HFFc6 (cell line): Measurements from ENCODE around the gene NEU2. TPM values are rescaled to one million over a fixed set of nuclear protein-coding genes. Genes with fewer than 3 reads are reported as not detected.
"Not testable (repeated sequence)": the region's sequence is repeated elsewhere in the genome, so short reads cannot be mapped to it uniquely, and the experiment has no call there.

ENCODE experiments used
- DNase-seq: peaks from one replicate; pipeline ENCODE4 v3.0.0-alpha.2; 2018
- H3K27ac Mint-ChIP-seq: 2 replicates; pipeline ENCODE4 v1.8.0; 2020; ENCODE audit warnings: mild to moderate bottlenecking, mixed read lengths
- H3K27me3 Mint-ChIP-seq: 2 replicates; pipeline ENCODE4 v1.8.0; 2021; ENCODE audit warnings: mild to moderate bottlenecking, moderate library complexity, mixed read lengths; ENCODE audit not compliant: insufficient read depth
- H3K36me3 Mint-ChIP-seq: 2 replicates; pipeline ENCODE4 v1.8.0; 2021; ENCODE audit warnings: low read depth, mixed read lengths
- H3K4me1 Mint-ChIP-seq: 2 replicates; pipeline ENCODE4 v1.8.0; 2020; ENCODE audit warnings: low read depth, mixed read lengths
- H3K4me3 Mint-ChIP-seq: 2 replicates; pipeline ENCODE4 v1.8.0; 2020; ENCODE audit warnings: mild to moderate bottlenecking, moderate library complexity, mixed read lengths
- H3K9me3 Mint-ChIP-seq: 2 replicates; pipeline ENCODE4 v1.8.0; 2020; ENCODE audit warnings: mild to moderate bottlenecking, mixed read lengths
- total RNA-seq, 6 experiments: library from RNA; stranded (reverse); fragmentation: NEBNext Ultra II Directional; extraction: Animal tissue kit (Norgen Biotek cat#: 25700); gene quantifications; 2 replicates in 1 of 6; 3 replicates in 5 of 6; pipeline ENCODE4 v1.2.3, GENCODE V29; 2021
- TF ChIP-seq, protein P1 (sequence below): fragments of 200-600 bp; sonication (generic); IDR thresholded peaks from 2 replicates; pipeline ENCODE4 v1.5.0; 2021; ENCODE audit warnings: antibody characterized with exemption, mild to moderate bottlenecking

The NEU2 gene
- total RNA-seq, 6 experiments from 2014 or later = not detected

DNA sequence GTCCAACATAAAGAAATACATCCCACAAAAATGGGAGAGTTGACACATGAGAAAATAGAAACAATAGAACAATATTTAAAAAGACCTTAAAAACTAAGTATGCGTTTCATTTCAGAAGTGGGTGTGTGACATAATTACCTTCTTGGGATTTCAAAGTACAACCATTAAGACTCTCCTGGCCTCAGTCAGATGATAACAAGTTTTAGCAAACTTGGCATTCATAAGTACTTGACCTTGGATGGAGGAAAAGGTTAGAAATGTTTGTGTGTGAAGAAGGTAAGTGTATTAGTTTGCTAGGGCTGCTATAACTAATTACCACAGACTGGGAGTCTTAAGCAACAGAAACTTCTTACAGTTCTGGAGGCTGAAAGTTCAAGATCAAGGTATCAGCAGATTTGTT lies 14.5 kb upstream of the NEU2 start:
- no peaks in the 10 kb centered on the region for H3K36me3 Mint-ChIP-seq
- no peak overlapping the region for H3K27ac Mint-ChIP-seq
- H3K4me1 Mint-ChIP-seq = peaks cover 7% of the 10 kb centered on the region; the same call in 1 of the 2 replicates
- DNase-seq = no peak
- no peak overlapping the region for H3K4me3 Mint-ChIP-seq
- H3K27me3 Mint-ChIP-seq = no peaks in the 10 kb centered on the region; the same call in none of the 2 replicates
- TF ChIP-seq, protein P1, sequence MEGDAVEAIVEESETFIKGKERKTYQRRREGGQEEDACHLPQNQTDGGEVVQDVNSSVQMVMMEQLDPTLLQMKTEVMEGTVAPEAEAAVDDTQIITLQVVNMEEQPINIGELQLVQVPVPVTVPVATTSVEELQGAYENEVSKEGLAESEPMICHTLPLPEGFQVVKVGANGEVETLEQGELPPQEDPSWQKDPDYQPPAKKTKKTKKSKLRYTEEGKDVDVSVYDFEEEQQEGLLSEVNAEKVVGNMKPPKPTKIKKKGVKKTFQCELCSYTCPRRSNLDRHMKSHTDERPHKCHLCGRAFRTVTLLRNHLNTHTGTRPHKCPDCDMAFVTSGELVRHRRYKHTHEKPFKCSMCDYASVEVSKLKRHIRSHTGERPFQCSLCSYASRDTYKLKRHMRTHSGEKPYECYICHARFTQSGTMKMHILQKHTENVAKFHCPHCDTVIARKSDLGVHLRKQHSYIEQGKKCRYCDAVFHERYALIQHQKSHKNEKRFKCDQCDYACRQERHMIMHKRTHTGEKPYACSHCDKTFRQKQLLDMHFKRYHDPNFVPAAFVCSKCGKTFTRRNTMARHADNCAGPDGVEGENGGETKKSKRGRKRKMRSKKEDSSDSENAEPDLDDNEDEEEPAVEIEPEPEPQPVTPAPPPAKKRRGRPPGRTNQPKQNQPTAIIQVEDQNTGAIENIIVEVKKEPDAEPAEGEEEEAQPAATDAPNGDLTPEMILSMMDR = no peak
- H3K9me3 Mint-ChIP-seq = peaks cover 4% of the 10 kb centered on the region; the same call in 1 of the 2 replicates

DNA sequence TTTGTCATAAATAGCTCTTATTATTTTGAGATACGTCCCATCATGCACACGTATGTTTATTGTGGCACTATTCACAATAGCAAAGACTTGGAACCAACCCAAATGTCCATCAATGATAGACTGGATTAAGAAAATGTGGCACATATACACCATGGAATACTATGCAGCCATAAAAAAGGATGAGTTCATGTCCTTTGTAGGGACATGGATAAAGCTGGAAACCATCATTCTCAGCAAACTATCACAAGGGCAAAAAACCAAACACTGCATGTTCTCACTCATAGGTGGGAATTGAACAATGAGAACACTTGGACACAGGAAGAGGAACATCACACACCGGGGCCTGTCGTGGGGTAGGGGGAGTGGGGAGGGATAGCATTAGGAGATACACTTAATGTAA lies 12.9 kb upstream of the NEU2 start:
- not testable (repeated sequence) for H3K9me3 Mint-ChIP-seq, H3K27ac Mint-ChIP-seq

GRCh38 chr2:233020454-233020853 lies 12.0 kb upstream of the NEU2 start:
- DNase-seq = no peak
- Mint-ChIP-seq H3K9me3 (peaks cover 4% of the 10 kb centered on the region; the same call in 1 of the 2 replicates), H3K36me3 (no peaks in the 10 kb centered on the region), H3K27me3 (no peaks in the 10 kb centered on the region; the same call in none of the 2 replicates), H3K4me3 (no peak overlapping the region), H3K27ac (no peak overlapping the region), H3K4me1 (peaks cover 9% of the 10 kb centered on the region)
- TF ChIP-seq, protein P1 = no peak

More for the DNA sequence above, 12.9 kb upstream of the NEU2 start:
- H3K4me1 Mint-ChIP-seq, DNase-seq, H3K4me3 Mint-ChIP-seq, H3K27me3 Mint-ChIP-seq, H3K36me3 Mint-ChIP-seq: not testable (repeated sequence)

DNA sequence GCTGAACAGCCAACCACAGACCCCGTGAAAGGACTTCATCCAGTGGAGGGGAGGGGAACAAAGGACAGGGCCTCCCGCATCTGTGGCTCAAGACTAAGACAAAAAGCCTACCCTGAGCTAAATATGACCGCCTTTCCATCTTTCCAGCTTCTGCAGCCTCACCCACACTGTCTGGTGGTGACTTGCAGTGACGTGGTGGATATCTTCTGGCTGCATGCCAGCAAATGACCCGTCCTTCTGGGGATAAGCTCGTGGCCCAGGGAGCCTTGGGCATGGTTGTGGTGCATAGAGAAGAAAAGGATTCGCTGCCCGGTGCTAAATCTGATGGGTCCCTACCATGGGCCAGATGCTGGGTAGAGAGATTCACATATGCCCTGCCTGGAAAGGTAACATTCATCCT lies 10.7 kb upstream of the NEU2 start:
- Mint-ChIP-seq H3K27me3 (no peaks in the 10 kb centered on the region; the same call in 1 of the 2 replicates), H3K36me3 (no peaks in the 10 kb centered on the region), H3K27ac (no peak overlapping the region), H3K9me3 (peaks cover 4% of the 10 kb centered on the region; the same call in 1 of the 2 replicates), H3K4me3 (no peak overlapping the region), H3K4me1 (peaks cover 22% of the 10 kb centered on the region)
- DNase-seq = no peak
- TF ChIP-seq, protein P1 = no peak

GRCh38 chr2:233022561-233022960 lies 9.9 kb upstream of the NEU2 start:
- no peak for DNase-seq
- Mint-ChIP-seq H3K36me3 (no peaks in the 10 kb centered on the region), H3K27ac (no peak overlapping the region), H3K4me1 (peaks cover 29% of the 10 kb centered on the region), H3K27me3 (no peaks in the 10 kb centered on the region; the same call in 1 of the 2 replicates), H3K4me3 (no peak overlapping the region), H3K9me3 (peaks cover 1% of the 10 kb centered on the region; the same call in 1 of the 2 replicates)
- TF ChIP-seq, protein P1 = no peak

DNA sequence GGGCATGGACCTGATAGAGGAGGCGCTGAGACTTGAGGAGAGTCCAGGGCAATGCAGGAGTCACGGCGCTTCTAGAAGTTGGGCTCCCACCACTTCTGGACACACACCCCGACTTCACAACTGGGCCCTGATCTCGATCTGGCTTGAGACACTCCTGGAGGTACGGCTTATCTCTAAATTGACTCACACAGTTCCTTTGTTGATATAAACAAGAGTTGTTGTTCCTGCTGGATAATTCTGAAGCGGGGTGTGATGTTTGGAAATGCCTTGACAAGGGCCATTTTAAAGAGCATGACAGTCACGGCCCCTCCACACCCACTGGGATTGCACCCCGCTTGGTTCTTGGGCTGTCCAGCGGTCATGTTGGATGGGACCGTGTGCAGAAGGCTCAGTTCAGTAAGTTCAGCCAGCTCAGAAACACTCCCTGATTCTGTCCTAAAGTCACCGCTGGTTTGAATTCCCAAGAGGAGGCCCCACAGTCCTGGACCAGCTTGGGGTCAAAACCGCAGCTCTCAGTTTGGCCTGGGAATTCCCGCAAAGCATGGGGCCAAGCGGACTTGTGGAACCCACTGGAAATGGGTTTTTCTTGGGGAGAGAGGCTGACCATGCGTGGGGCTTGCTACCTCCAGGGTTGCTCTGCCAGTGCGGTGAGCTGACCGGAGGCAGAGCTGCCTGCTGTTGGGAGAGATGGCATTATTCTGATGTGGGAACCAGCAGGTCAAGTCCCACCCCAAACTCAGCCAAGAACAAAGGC lies 9.3 kb upstream of the NEU2 start:
- no peak overlapping the region for H3K27ac Mint-ChIP-seq

More for the DNA sequence above, 9.3 kb upstream of the NEU2 start:
- no peaks in the 10 kb centered on the region; the same call in none of the 2 replicates for H3K27me3 Mint-ChIP-seq
- no peak for DNase-seq
- H3K36me3 Mint-ChIP-seq = no peaks in the 10 kb centered on the region
- H3K4me3 Mint-ChIP-seq = no peak overlapping the region
- H3K9me3 Mint-ChIP-seq = no peaks in the 10 kb centered on the region
- peaks cover 29% of the 10 kb centered on the region for H3K4me1 Mint-ChIP-seq
- TF ChIP-seq, protein P1 = no peak
